Measurements from ENCODE around the gene PRAMEF20.
"Not testable (repeated sequence)": the region's sequence is repeated elsewhere in the genome, so short reads cannot be mapped to it uniquely, and the experiment has no call there.

The PRAMEF20 gene

GRCh38 chr1:13410150-13410549 is at the start of gene PRAMEF20:
Gene PRAMEF20 (plus strand): TSS chr1:13410450. CDS start chr1:13416355, 5,905 bp downstream.
- not testable (repeated sequence) for DNase-seq (ENCODE audit: low spot score)

GRCh38 chr1:13362364-13362763 is 47.9 kb upstream of the PRAMEF20 start:
- not testable (repeated sequence) for DNase-seq (ENCODE audit: low spot score)

DNA sequence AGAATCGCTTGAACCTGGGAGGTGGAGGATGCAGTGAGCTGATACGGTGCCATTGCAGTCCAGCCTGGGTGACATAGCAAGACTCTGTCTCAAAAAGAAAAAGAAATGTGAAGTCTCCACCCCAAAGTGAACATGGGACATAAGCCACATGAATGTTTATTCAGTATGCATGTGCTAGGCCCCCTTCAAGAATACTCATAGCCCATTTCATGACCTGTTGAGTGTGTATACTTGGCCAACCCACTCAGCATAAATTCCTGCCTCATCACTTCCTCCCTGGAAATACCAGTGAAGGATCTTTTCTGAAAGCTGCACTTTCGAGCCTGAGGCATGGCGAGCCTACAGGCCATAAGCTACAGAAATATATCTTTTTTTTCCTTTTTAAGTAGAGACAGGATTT is 45.3 kb upstream of the PRAMEF20 start:
- DNase-seq (ENCODE audit: low spot score) = not testable (repeated sequence)

GRCh38 chr1:13366536-13366935 is 43.7 kb upstream of the PRAMEF20 start:
- DNase-seq (ENCODE audit: low spot score) = not testable (repeated sequence)

GRCh38 chr1:13368544-13368943 is 41.7 kb upstream of the PRAMEF20 start:
- not testable (repeated sequence) for DNase-seq (ENCODE audit: low spot score)

DNA sequence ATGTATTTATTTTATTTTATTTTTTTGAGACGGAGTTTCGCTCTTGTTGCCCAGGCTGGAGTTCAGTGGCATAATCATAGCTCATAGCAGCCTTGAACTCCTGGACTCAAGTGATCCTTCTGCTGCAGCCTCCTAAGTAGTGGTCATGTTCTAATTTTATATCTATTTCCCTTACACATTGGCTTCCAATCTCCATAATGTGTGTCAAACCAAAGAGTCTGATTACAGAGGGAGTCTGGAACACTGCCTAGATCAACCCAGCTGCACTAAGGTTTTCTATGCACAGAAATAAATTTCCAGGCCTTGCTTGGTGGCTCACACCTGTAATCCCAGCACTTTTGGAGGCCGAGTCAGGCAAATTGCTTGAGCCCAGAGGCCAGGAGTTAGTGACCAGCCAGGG is 31.3 kb upstream of the PRAMEF20 start:
- not testable (repeated sequence) for DNase-seq (ENCODE audit: low spot score)

DNA sequence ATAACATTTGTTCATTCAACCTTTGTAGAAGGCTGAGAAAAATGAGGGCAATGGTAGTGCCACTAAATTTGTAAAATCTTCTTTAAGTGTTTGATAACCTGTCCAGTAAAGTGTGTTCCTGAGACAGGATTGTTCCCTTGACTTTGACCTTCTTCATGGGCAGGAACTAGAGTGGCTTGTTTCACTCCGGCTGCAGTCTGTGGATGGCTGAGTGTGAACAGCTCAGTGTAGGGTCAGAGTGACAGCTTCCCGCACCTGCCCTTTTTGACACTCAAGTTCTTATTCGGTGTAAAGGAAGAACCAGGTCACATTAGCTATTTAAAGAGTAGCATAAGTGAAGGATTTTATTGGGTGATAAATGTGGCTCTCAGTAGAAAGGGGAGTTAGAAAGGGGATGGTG is 29.9 kb upstream of the PRAMEF20 start:
- not testable (repeated sequence) for DNase-seq (ENCODE audit: low spot score)

- DNase-seq (ENCODE audit: low spot score) = not testable (repeated sequence)
Observed at GRCh38 chr1:13389332-13389731, 20.9 kb upstream of the PRAMEF20 start, which contains the start of gene PRAMEF17. Gene PRAMEF17 (plus strand): TSS chr1:13389632. CDS start chr1:13389658, 26 bp downstream.

GRCh38 chr1:13393004-13393403 is 17.2 kb upstream of the PRAMEF20 start:
- not testable (repeated sequence) for DNase-seq (ENCODE audit: low spot score)

DNA sequence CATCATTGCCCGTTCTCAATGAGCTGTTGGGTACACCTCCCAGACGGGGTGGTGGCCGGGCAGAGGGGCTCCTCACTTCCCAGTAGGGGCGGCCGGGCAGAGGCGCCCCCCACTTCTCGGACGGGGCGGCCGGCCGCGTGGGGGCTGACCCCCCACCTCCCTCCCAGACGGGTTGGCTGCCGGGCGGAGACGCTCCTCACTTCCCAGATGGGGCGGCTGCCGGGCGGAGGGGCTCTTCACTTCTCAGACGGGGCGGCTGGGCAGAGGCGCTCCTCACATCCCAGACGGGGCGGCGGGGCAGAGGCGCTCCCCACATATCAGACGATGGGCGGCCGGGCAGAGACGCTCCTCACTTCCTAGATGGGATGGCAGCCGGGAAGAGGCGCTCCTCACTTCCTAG is 15.5 kb upstream of the PRAMEF20 start:
- DNase-seq (ENCODE audit: low spot score) = not testable (repeated sequence)

GRCh38 chr1:13395311-13395710 is 14.9 kb upstream of the PRAMEF20 start:
- DNase-seq (ENCODE audit: low spot score) = not testable (repeated sequence)

DNA sequence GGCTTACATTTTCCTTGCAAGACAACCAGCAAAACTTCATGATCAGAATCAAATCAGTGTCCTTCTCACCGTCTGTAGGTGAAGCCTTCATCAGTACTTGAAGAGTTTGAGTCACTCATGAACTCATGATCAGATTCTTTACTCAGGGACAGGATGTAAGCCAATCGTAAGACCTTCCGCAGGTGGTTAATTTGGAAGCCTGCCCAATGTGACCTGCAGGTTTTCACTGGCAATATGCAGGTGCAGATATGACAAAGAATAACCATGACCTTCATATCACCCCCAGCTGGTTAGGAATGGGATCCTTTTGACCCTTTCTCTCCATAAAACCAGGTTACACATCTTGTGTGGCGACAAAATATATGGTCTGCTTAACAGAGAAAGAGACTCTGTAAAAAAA is 2.4 kb upstream of the PRAMEF20 start:
- DNase-seq (ENCODE audit: low spot score) = no peak

DNA sequence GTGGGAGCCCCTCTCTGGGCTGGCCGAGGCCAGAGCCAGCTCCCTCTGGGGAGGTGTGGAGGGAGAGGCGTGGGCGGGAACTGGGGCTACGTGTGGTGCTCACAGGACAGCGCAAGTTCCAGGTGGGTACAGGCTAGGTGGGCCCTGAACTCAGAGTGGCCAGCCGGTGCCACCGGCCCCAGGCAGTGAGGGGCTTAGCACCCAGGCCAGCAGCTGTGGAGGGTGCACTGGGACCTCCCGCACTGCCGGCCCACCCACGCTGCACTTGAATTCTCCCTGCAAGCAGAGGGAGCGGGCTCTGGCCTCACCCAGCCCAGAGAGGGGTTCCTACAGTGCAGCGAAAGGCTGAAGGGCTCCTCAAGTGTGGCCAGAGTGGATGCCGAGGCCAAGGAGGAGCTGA is 20.2 kb downstream of the PRAMEF20 start:
- no peak for DNase-seq (ENCODE audit: low spot score)

GRCh38 chr1:13432251-13432650 is 22.0 kb downstream of the PRAMEF20 start:
- no peak for DNase-seq (ENCODE audit: low spot score)

DNA sequence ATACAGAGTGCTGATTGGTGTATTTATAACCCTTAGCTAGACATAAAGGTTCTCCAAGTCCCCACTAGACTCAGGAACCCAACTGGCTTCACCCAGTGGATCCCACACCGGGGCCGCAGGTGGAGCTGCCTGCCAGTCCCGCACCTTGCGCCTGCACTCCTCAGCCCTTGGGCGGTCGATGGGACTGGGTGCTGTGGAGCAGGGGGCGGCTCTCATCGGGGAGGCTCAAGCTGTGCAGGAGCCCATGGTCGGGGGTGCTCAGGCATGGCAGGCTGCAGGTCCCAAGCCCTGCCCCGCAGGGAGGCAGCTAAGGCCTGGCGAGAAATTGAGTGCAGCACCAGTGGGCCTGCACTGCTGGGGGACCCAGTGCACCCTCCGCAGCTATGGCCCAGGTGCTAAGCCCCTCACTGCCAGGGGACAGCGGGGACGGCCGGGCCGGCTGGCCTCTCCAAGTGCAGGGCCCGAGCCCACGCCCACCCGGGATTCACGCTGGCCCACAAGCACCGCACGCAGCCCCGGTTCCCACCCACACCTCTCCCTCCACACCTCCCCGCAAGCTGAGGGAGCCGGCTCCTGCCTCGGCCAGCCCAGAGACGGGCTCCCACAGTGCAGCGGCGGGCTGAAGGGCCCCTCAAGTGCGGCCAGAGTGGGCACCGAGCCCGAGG is 23.6 kb downstream of the PRAMEF20 start:
- not testable (repeated sequence) for DNase-seq (ENCODE audit: low spot score)

- DNase-seq (ENCODE audit: low spot score) = no peak
Observed at GRCh38 chr1:13435458-13435857, 25.2 kb downstream of the PRAMEF20 start.

GRCh38 chr1:13439104-13439783 is 29.0 kb downstream of the PRAMEF20 start:
- not testable (repeated sequence) for DNase-seq (ENCODE audit: low spot score)

- no peak for DNase-seq (ENCODE audit: low spot score)
Observed at GRCh38 chr1:13443335-13443979, 33.2 kb downstream of the PRAMEF20 start.

DNA sequence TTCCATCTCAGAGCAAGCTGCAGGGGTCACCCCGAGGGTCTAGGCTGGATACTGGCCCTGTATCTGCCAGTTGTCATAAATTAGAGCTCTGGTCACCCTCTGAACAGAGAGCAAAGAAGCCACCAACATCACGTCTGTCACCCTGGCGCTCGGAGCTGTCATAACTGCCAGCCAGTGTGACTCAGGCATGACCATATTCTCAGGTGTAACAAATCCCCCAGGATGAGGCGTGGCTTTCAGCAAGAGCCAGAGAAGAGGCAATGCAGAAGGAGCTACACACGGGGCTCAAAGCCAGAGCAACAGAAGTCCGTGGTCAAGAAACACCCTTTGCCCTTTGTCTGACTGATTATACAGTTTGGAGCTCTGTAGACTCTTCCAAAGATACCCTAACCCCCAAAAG is 40.0 kb downstream of the PRAMEF20 start:
- DNase-seq (ENCODE audit: low spot score) = no peak

- DNase-seq (ENCODE audit: low spot score) = no peak
Observed at GRCh38 chr1:13451399-13451965, 41.2 kb downstream of the PRAMEF20 start.

- DNase-seq (ENCODE audit: low spot score) = no peak
Observed at GRCh38 chr1:13456904-13457532, 46.8 kb downstream of the PRAMEF20 start.

DNA sequence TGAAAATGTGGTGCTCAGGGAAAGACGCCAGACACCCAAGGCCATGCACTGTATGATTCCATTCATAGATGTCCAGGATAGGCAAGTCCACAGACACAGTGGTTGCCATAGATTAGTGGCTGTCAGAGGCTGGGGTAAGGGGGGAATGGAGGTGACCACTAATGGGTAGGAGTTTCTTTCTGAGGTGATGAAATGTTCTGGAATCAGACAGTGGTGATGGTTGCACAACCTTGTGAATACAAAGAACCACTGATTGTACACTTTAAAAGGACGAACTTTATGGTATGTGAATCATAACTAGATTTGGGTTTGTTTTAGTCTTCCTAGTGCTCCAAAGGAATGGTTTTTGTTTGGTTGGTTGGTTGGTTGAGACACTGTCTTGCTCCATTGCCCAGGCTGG is 51.7 kb downstream of the PRAMEF20 start:
- no peak for DNase-seq (ENCODE audit: low spot score)
